NCI-H748 (cell line): Measurements from ENCODE around the gene INIP.
"Not testable (repeated sequence)": the region's sequence is repeated elsewhere in the genome, so short reads cannot be mapped to it uniquely, and the experiment has no call there.

Experiments used
- DNase-seq: peaks from one replicate; lab custom pipeline; 2025; ENCODE audit not compliant: unreplicated experiment; lab: John Stamatoyannopoulos, UW

The INIP gene

GRCh38 chr9:112677040-112677439 is 40.9 kb downstream of the INIP start:
- no peak for DNase-seq

GRCh38 chr9:112673221-112673620 is 44.7 kb downstream of the INIP start:
- DNase-seq = not testable (repeated sequence)

DNA sequence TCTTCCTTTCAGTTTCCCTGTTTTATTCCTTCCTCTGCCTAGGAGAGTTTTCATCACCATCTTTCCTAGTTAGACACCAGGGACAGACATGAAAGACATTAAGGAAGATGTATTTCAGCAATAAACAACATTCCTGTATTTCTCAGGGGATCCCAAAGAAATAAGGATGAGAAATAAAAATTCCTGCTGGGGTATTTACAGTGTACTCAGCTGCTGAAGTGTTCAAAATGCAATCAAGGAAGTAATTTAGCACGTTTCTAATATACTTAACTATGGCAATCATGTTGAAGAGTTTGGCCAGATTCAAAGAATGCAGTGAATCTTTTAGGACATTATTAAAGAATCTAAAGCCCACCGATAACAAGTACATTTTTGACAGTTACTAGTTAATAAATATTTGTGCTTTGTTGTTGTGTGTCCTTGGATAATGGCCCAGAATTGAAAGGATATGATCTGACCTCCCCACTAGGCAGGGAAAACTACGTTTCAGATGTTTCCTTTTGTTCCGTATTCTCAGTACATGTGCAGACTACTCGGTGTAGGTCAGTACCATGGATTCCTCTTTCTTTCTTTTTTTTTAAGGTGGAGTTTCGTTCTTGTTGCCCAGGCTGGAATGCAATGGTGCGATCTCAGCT is 46.8 kb downstream of the INIP start:
- no peak for DNase-seq

DNA sequence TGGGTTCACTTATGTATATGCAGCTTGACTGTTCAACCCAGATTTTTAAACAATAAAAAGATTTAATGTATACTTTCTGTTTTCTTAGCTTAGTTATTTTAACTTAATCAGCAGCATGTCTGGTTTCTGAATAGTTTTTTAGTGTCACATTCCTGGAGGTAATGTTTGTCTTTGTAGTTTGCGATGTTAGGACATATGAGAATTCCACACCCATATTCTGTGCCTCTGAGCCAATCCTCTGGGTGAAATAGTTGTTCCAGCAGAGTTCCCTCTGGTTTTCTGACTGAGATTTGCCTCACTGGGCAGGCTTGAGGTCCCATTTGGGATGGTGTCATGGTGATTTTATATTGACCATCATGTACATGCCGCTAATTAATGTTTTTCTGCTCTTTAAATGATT is 48.6 kb downstream of the INIP start:
- no peak for DNase-seq

DNA sequence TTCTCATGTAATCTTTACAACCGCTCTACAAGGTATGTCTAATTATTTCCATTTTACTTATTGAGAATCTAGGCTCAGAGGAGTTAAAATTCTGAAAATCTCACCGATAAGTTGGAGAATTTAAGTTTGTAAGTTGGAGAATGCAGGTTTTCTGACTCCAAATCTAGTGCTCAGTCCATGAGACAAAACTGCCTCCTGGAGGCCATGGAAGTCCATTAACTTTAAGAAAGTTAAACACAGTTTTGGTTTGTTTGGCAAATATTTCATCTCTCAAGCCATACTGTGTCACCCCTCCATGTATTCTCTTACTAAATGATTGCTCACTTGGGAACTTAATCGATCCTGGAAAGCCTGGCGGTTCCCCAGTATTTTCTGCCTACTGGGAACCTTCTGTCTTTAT is 52.6 kb downstream of the INIP start:
- DNase-seq = no peak

GRCh38 chr9:112664531-112664930 is 53.4 kb downstream of the INIP start:
- DNase-seq = no peak

- DNase-seq = no peak
Measured at GRCh38 chr9:112663681-112664080, 54.2 kb downstream of the INIP start.

DNA sequence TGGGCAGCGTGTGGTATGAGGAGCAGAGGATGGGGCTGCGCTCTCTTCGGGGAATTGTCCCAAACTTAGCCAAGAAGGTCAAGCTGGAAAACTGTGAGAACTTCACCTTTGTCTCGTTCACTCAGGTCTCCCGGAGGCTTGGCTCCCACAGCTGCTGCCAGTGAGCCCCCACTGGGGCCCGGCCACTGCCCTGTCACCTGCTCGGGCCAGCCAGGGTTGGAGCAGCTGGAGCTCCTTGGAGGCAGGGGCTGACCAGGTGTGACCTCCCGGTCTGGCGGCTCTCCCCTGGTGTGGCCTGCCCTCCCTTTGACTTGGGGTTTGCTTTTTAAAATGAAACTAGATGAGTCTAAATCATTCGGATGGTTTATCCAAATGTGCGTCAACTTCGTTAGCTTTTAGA is 58.0 kb downstream of the INIP start:
- DNase-seq = no peak

- no peak for DNase-seq
Measured at GRCh38 chr9:112655668-112656067, 62.2 kb downstream of the INIP start.

GRCh38 chr9:112654282-112654681 is 63.6 kb downstream of the INIP start:
- no peak for DNase-seq

GRCh38 chr9:112648624-112649023 is 69.3 kb downstream of the INIP start:
- no peak for DNase-seq

DNA sequence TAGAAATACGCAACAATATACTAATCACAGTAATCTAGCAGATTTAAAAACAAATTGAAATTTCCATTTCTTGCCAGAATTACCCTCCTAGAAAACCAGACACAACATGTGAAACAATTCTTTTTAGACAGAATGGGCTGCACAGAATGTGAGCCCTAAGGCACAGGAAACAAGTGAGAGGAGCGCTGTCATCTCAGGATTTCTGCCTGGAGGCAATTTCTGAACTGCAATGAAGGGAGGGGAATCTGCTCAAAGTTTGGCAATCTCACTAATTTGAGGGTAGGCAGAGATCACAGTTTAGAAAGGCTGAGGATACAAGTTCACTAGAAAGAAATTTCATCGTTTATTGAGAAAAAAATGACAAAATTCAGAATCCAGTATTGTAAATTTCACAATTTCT is 70.3 kb downstream of the INIP start:
- DNase-seq = no peak

DNA sequence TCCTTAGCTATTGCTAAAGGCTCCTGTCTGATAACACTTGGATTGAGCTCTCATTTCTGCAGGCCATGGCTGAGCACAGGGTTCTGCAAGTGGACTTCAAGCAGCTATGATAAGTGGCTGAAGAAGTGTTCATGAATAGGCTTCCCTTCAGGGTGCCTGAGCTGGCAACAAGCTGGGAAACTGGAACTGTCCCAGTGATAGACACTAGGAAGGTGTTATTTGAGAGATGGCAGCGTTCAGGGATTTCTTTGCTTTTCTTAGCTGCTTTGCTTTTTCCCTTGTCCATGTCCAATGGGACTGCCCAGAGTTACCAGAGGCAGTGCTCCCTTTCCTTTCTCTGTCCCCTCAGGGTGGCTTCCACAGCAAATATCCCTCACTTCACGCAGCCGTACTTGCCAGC is 75.8 kb downstream of the INIP start:
- no peak for DNase-seq

DNA sequence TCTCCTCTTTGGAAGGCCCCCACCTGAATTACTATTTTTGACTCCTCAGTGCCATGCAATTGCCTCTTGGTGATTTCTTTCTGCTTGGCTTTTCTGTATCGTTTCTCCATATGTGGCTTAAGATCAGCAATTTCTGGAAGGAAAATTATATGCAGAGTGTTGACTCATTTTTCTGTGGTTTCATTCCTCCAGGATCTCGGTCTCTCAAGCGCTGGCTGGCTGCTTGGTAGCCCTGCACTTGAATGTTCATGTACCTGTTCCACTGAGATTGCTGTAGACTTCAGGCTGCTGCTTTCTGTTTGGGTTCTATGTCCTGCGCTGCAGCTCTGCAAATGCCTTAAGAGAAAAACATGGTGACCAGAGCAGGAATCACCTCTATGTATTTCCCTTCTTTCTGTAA is 77.6 kb downstream of the INIP start:
- DNase-seq = no peak
